Measurements from ENCODE around the gene PDK3.

The PDK3 gene

GRCh38 chrX:24464836-24465531 is at the start of gene PDK3:
TSS of gene PDK3 (plus strand) at chrX:24465286. CDS start at chrX:24465456, 170 bp downstream.
- peak; percentile 50 for DNase-seq (ENCODE audit: low read depth)
- TF ChIP-seq, protein P1, sequence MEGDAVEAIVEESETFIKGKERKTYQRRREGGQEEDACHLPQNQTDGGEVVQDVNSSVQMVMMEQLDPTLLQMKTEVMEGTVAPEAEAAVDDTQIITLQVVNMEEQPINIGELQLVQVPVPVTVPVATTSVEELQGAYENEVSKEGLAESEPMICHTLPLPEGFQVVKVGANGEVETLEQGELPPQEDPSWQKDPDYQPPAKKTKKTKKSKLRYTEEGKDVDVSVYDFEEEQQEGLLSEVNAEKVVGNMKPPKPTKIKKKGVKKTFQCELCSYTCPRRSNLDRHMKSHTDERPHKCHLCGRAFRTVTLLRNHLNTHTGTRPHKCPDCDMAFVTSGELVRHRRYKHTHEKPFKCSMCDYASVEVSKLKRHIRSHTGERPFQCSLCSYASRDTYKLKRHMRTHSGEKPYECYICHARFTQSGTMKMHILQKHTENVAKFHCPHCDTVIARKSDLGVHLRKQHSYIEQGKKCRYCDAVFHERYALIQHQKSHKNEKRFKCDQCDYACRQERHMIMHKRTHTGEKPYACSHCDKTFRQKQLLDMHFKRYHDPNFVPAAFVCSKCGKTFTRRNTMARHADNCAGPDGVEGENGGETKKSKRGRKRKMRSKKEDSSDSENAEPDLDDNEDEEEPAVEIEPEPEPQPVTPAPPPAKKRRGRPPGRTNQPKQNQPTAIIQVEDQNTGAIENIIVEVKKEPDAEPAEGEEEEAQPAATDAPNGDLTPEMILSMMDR (IDR thresholded peaks at IDR 0.05; ENCODE audit: low read depth, low read length, missing control alignments) = no peak
- H3K4me3 ChIP-seq (ENCODE audit: low read depth, low read length) = peak within 1 kb of the TSS; percentile 82

DNA sequence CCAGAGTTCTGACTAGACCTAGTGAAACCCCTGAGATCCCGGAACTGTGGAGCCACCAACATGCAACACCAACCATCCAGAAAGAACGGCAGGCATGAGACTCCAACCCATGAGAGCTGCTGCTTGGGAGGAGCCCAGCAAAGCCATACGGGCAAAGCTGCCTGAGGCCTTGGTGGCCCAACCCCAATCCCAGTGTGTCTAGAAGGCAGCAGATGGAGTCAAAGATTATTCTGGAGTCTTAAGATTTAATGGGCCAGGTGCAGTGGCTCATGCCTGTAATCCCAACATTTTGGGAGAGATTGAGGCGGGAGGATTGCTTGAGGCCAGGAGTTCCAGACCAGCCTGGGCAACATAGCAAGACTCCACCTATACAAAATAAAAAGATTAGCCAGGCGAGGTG is 49.2 kb upstream of the PDK3 start:
- no peak overlapping the region for H3K4me3 ChIP-seq (ENCODE audit: low read depth, low read length)
- DNase-seq (ENCODE audit: low read depth) = no peak
- TF ChIP-seq, protein P1 (IDR thresholded peaks at IDR 0.05; ENCODE audit: low read depth, low read length, missing control alignments) = no peak

GRCh38 chrX:24423960-24424359 is 41.1 kb upstream of the PDK3 start:
- TF ChIP-seq, protein P1 (IDR thresholded peaks at IDR 0.05; ENCODE audit: low read depth, low read length, missing control alignments) = no peak
- H3K4me3 ChIP-seq (ENCODE audit: low read depth, low read length) = no peak overlapping the region
- DNase-seq (ENCODE audit: low read depth) = no peak

- DNase-seq (ENCODE audit: low read depth) = no peak
- TF ChIP-seq, protein P1 (IDR thresholded peaks at IDR 0.05; ENCODE audit: low read depth, low read length, missing control alignments) = no peak
- no peak overlapping the region for H3K4me3 ChIP-seq (ENCODE audit: low read depth, low read length)
These were observed 40.1 kb upstream of the PDK3 start for GRCh38 chrX:24424948-24425347.

- TF ChIP-seq, protein P1 (IDR thresholded peaks at IDR 0.05; ENCODE audit: low read depth, low read length, missing control alignments) = no peak
- no peak overlapping the region for H3K4me3 ChIP-seq (ENCODE audit: low read depth, low read length)
- DNase-seq (ENCODE audit: low read depth) = no peak
These were observed 39.3 kb upstream of the PDK3 start for GRCh38 chrX:24425806-24426205.

GRCh38 chrX:24426340-24426913 is 38.7 kb upstream of the PDK3 start:
- DNase-seq (ENCODE audit: low read depth) = no peak
- H3K4me3 ChIP-seq (ENCODE audit: low read depth, low read length) = no peak overlapping the region
- TF ChIP-seq, protein P1 (IDR thresholded peaks at IDR 0.05; ENCODE audit: low read depth, low read length, missing control alignments) = no peak
